Left lung (tissue), 10 donors: ENCODE data around the gene DCAF4L1. TPM values are rescaled to one million over a fixed set of nuclear protein-coding genes. Genes with fewer than 3 reads are reported as not detected.

Experiments
- ATAC-seq: fragments of 200-7000 bp; cut with Tn5 transposase; one replicate; pipeline ENCODE4 v1.9.1; 2020; ENCODE audit warnings: moderate library complexity
- DNase-seq, 4 donors: peaks; one replicate each; pipeline ENCODE4 v3.0.0-alpha.2; 2013 to 2020
- H3K27ac ChIP-seq, 2 donors: fragments of 200-600 bp; sonication (generic) in 1 of 2; one replicate each; pipeline versions ENCODE4 v1.5.0 to v1.8.0; 2020 to 2021
- H3K27me3 ChIP-seq, 2 donors: fragments of 200-600 bp; sonication (generic) in 1 of 2; one replicate each; pipeline versions ENCODE4 v1.5.0 to v1.8.0; 2020 to 2021
- H3K36me3 ChIP-seq, 2 donors: fragments of 200-600 bp; sonication (generic) in 1 of 2; one replicate each; pipeline versions ENCODE4 v1.5.0 to v1.8.0; 2020 to 2021
- H3K4me1 ChIP-seq, 2 donors: fragments of 200-600 bp; one replicate each; pipeline ENCODE4 v1.8.0; 2021
- H3K4me3 ChIP-seq, 2 donors: fragments of 200-600 bp; sonication (generic) in 1 of 2; one replicate each; pipeline versions ENCODE4 v1.5.0 to v1.8.0; 2020 to 2021; ENCODE audit warnings: mild to moderate bottlenecking in 1 of 2
- H3K9me3 ChIP-seq, 2 donors: fragments of 200-600 bp; sonication (generic) in 1 of 2; one replicate each; pipeline versions ENCODE4 v1.5.0 to v1.8.0; 2020 to 2021
- CTCF ChIP-seq, 2 donors: fragments of 200-600 bp; sonication (generic) in 1 of 2; IDR thresholded peaks; one replicate each; pipeline versions ENCODE4 v1.5.0 to v1.8.0; 2021; ENCODE audit warnings: antibody characterized with exemption in 2 of 2
- intact Hi-C, 2 donors: fragments of 100-400 bp; cut with DNase I; formaldehyde crosslinking; loops; one replicate each; pipeline versions ENCODE4 v1.11.2 to v1.14.2; 2022
- polyA plus RNA-seq, 6 donors: library from polyadenylated mRNA; unstranded; fragments of 120-200 nt; gene quantifications; one replicate each; pipeline ENCODE4 v1.2.1, GENCODE V29; 2013; ENCODE audit not compliant: insufficient read length in 6 of 6
- total RNA-seq, 2 donors: library from RNA; stranded (reverse); fragmentation: NEBNext Ultra II Directional; extraction: Animal tissue kit (Norgen Biotek cat#: 25700); gene quantifications; one replicate each; pipeline ENCODE4 v1.2.1, GENCODE V29; 2021
- donor health status: DM: no; HTN: yes; CAD: no.
- donor health status: DM: no; HTN: no; CAD: no.

DCAF4L1 gene
- total and polyA plus RNA-seq, 8 donors = 0.15 to 0.58 (median 0.23) TPM

- DNase-seq (no peak), ATAC-seq (no peak)
- intact Hi-C loops = no loop called here
- H3K27ac ChIP-seq = no peak overlapping the region
- no peaks in the 10 kb centered on the region for H3K9me3 ChIP-seq
- no peaks in the 10 kb centered on the region for H3K27me3 ChIP-seq
- peaks cover 0 to 5% of the 10 kb centered on the region in 2 donors for H3K36me3 ChIP-seq
- H3K4me1 ChIP-seq = no peaks in the 10 kb centered on the region
- TF ChIP-seq CTCF (IDR thresholded peaks at IDR 0.05) = no peak
- no peak overlapping the region for H3K4me3 ChIP-seq
Measured at GRCh38 chr4:42015438-42015837, 33.9 kb downstream of the DCAF4L1 start.

- DNase-seq = no peak
- Histone ChIP-seq H3K27me3 (no peaks in the 10 kb centered on the region), H3K27ac (no peak overlapping the region), H3K4me1 (no peaks in the 10 kb centered on the region), H3K9me3 (no peaks in the 10 kb centered on the region), H3K4me3 (no peak overlapping the region), H3K36me3 (peaks cover 0 to 29% of the 10 kb centered on the region in 2 donors)
- no peak for ATAC-seq
- no peak for TF ChIP-seq CTCF (IDR thresholded peaks at IDR 0.05)
- intact Hi-C loops = no loop called here
Measured at GRCh38 chr4:42018451-42018850, 36.9 kb downstream of the DCAF4L1 start.

Other genes starting within 250 kb of the DCAF4L1 start
- gene PHOX2B, start 233.0 kb upstream of the DCAF4L1 start, total RNA-seq = not detected
- gene PHOX2B, start 233.0 kb upstream of the DCAF4L1 start, polyA plus RNA-seq = under 1 TPM in 4 of 6 donors, not detected in 2; 0.06 to 0.13 (median 0.06) TPM
- gene TMEM33, start 46.3 kb upstream of the DCAF4L1 start, total RNA-seq = 10 to 100 TPM; 70.9 to 87.7 TPM
- 10 to 100 TPM; 29.8 to 33.4 (median 31.2) TPM for gene TMEM33, start 46.3 kb upstream of the DCAF4L1 start, polyA plus RNA-seq
- gene SLC30A9, start 8.8 kb downstream of the DCAF4L1 start, total RNA-seq = 10 to 100 TPM; 45.7 to 57.3 TPM
- 10 to 100 TPM; 71.0 to 90.8 (median 85.7) TPM for gene SLC30A9, start 8.8 kb downstream of the DCAF4L1 start, polyA plus RNA-seq
- gene BEND4, start 170.9 kb downstream of the DCAF4L1 start, total RNA-seq = under 1 TPM; 0.23 to 0.42 TPM
- under 1 TPM; 0.03 to 0.07 (median 0.04) TPM for gene BEND4, start 170.9 kb downstream of the DCAF4L1 start, polyA plus RNA-seq